GM12878 (cell line): ENCODE data around the gene DDX5. TPM values are rescaled to one million over a fixed set of nuclear protein-coding genes. Genes with fewer than 3 reads are reported as not detected.

ENCODE experiments used
- ATAC-seq: fragments of 200-7000 bp; cut with Tn5 transposase; 3 replicates; pipeline ENCODE4 v1.9.1; 2020; ENCODE audit warnings: mild to moderate bottlenecking, moderate library complexity
- BruUV-seq: library from RNA; stranded (reverse); fragments of 400-500 nt; replicated peaks from 2 replicates; lab custom pipeline; 2021; lab: Mats Ljungman, UMichigan
- CTCF ChIA-PET: fragments of 300-600 bp; sonication (Branson Sonifier 250); formaldehyde crosslinking; extraction: SDS; loops from one replicate; lab custom pipeline; 2021; ENCODE audit warnings: inconsistent platforms; lab: Yijun Ruan, JAX
- POLR2A ChIA-PET: fragments of 350-600 bp; formaldehyde crosslinking; extraction: SDS; loops from one replicate; lab custom pipeline; 2021; ENCODE audit warnings: inconsistent platforms; lab: Charles Lee
- RAD21 ChIA-PET: fragments of 300-600 bp; sonication (Branson Sonifier 250); formaldehyde crosslinking; loops from one replicate; lab custom pipeline; 2023; ENCODE audit warnings: antibody characterized with exemption; ENCODE audit not compliant: unreplicated experiment; lab: Charles Lee
- SMC1A ChIA-PET: fragments of 300-600 bp; sonication (Branson Sonifier 250); formaldehyde crosslinking; loops from one replicate; lab custom pipeline; 2023; ENCODE audit not compliant: unreplicated experiment, uncharacterized antibody; lab: Charles Lee
- DNase-seq: peaks from one replicate; pipeline ENCODE4 v3.0.0-alpha.2; 2011; ENCODE audit warnings: low read depth, low spot score
- FAIRE-seq: peaks from 3 replicates; lab custom pipeline; 2011; peaks lifted over from hg19 to GRCh38; lab: Jason Lieb, UNC
- H2AFZ ChIP-seq: 2 replicates; pipeline ENCODE4 v1.6.0; 2011; ENCODE audit warnings: low read depth, low read length, control low read depth; ENCODE audit not compliant: control insufficient read depth
- H3K27ac ChIP-seq: 2 replicates; pipeline ENCODE4 v1.5.1; 2011; ENCODE audit warnings: control low read depth; ENCODE audit not compliant: control insufficient read depth, insufficient read depth
- H3K27me3 ChIP-seq, 2 experiments: replicated peaks in 1 of 2; 2 replicates each; pipeline versions ENCODE4 v1.6.0 to v1.6.1; 2011; ENCODE audit warnings: low read length in 1 of 2; ENCODE audit not compliant: control insufficient read depth in 2 of 2, insufficient read depth in 2 of 2
- H3K36me3 ChIP-seq, 2 experiments: 2 replicates each; pipeline ENCODE4 v1.5.1; 2011; ENCODE audit warnings: low read length in 1 of 2; ENCODE audit not compliant: control insufficient read depth in 2 of 2, insufficient read depth in 2 of 2
- H3K4me1 ChIP-seq: 2 replicates; pipeline ENCODE4 v1.6.1; 2011; ENCODE audit warnings: mild to moderate bottlenecking, low read length, moderate library complexity, mixed read lengths; ENCODE audit not compliant: control insufficient read depth, insufficient read depth
- H3K4me2 ChIP-seq: 2 replicates; pipeline ENCODE4 v1.6.0; 2011; ENCODE audit warnings: control low read depth; ENCODE audit not compliant: control insufficient read depth, insufficient read depth
- H3K4me3 ChIP-seq: fragments of 200-600 bp; sonication (generic); 2 replicates; pipeline ENCODE4 v1.5.1; 2016
- H3K79me2 ChIP-seq: 2 replicates; pipeline ENCODE4 v1.6.0; 2011; ENCODE audit warnings: low read length; ENCODE audit not compliant: control insufficient read depth, insufficient read depth
- H3K9ac ChIP-seq: 2 replicates; pipeline ENCODE4 v1.8.0; 2011; ENCODE audit warnings: low read length, control low read depth, mixed read lengths; ENCODE audit not compliant: control insufficient read depth, insufficient read depth
- H3K9me3 ChIP-seq: replicated peaks from 3 replicates; pipeline ENCODE4 v1.5.1; 2011; ENCODE audit warnings: mild to moderate bottlenecking, low read length; ENCODE audit not compliant: control insufficient read depth, insufficient read depth
- H4K20me1 ChIP-seq: 2 replicates; pipeline ENCODE4 v1.6.0; 2011; ENCODE audit not compliant: control insufficient read depth, insufficient read depth
- CTCF ChIP-seq, 3 experiments: IDR thresholded peaks in 2 of 3; conservative IDR thresholded peaks in 1 of 3; 2 replicates each; pipeline ENCODE4 v1.5.1; 2011; ENCODE audit warnings: low read depth in 3 of 3, low read length in 3 of 3, mild to moderate bottlenecking in 3 of 3, control low read depth in 2 of 3, moderate library complexity in 2 of 3, inconsistent platforms in 1 of 3, mixed read lengths in 1 of 3; ENCODE audit not compliant: control insufficient read depth in 2 of 3, insufficient read depth in 1 of 3; ENCODE audit errors: extremely low read depth in 1 of 3
- MXI1 ChIP-seq: fragments of 150-350 bp; IDR thresholded peaks from 2 replicates; pipeline ENCODE4 v1.6.1; 2011; ENCODE audit warnings: low read depth, mild to moderate bottlenecking, inconsistent platforms, low read length, improper control_type of control experiment
- NKRF ChIP-seq: fragments of 450-650 bp; conservative IDR thresholded peaks from 2 replicates; pipeline ENCODE4 v1.6.1; 2017; ENCODE audit warnings: mild to moderate bottlenecking, moderate library complexity
- RAD21 ChIP-seq: IDR thresholded peaks from 2 replicates; pipeline ENCODE4 v1.6.1; 2011; ENCODE audit warnings: mild to moderate bottlenecking, low read depth, low read length, moderate library complexity; ENCODE audit not compliant: insufficient read depth
- SIN3A ChIP-seq: IDR thresholded peaks from 2 replicates; pipeline ENCODE4 v1.6.1; 2012; ENCODE audit warnings: low read depth, low read length, improper control_type of control experiment
- SMC3 ChIP-seq: IDR thresholded peaks from 2 replicates; pipeline ENCODE4 v1.6.1; 2011; ENCODE audit warnings: low read length, improper control_type of control experiment, borderline replicate concordance
- STAT1 ChIP-seq: fragments of 450-650 bp; conservative IDR thresholded peaks from 2 replicates; pipeline ENCODE4 v1.6.1; 2014; ENCODE audit warnings: antibody characterized with exemption, mild to moderate bottlenecking
- STAT3 ChIP-seq: IDR thresholded peaks from 2 replicates; pipeline ENCODE4 v1.6.1; 2011; ENCODE audit warnings: low read depth, low read length, improper control_type of control experiment
- WGBS: methylation state at CpG from one replicate; pipeline ENCODE4 v1.1.6; 2016; ENCODE audit warnings: low lambda C conversion rate; ENCODE audit not compliant: insufficient replicate concordance, insufficient coverage; ENCODE audit errors: missing lambda C conversion rate; 5-methylcytosine and 5-hydroxymethylcytosine counted together
- in situ Hi-C: fragments of 300-500 bp; cut with MboI; formaldehyde crosslinking; loops from 9 replicates; pipeline ENCODE4 v1.14.3; 2018; ENCODE audit warnings: mixed read lengths
- intact Hi-C: fragments of 100-400 bp; cut with micrococcal nuclease; formaldehyde crosslinking; loops from one replicate; pipeline ENCODE4 v1.14.2; 2022; ENCODE audit not compliant: unreplicated experiment
- polyA plus RNA-seq, 11 experiments: library from polyadenylated mRNA; depleted of rRNA in 4 of 11; unstranded in 6 of 11; stranded (reverse) in 5 of 11; fragments of >200 nt; fragmentation: Nextera tagmentation in 4 of 11; fragmentation: Illumina TruSeq in 1 of 11; extraction: Ambion mirVana in 4 of 11; extraction: Trizol in 1 of 11; gene quantifications; 1 replicate in 1 of 11; 2 replicates in 10 of 11; pipeline versions ENCODE4 v1.2.1 to v1.2.3, GENCODE V29; 2011 to 2016; ENCODE audit warnings: inconsistent platforms in 2 of 11, missing spikeins in 2 of 11, low read depth in 1 of 11
- total RNA-seq, 4 experiments: library from RNA; depleted of rRNA in 3 of 4; stranded (reverse); fragments of >200 nt in 3 of 4; fragmentation: Illumina TruSeq in 1 of 4; extraction: Trizol in 1 of 4; gene quantifications; 2 replicates each; pipeline versions ENCODE4 v1.2.1 to v1.2.3, GENCODE V29; 2013 to 2021

DDX5 gene
- total and polyA plus RNA-seq, 10 of the 15 experiments (the other 5 are each of a cell fraction or from before 2014, with no cell fraction given): 257 to 1,423 (median 719) TPM

GRCh38 chr17:64507413-64507782, 1.3 kb upstream of the DDX5 start:
- POLR2A ChIA-PET: interaction anchor here (0.9 to 3.0 kb wide), 8 partner anchors 8 to 765 kb away, joined by 3 to 64 read pairs (median 4); partner anchors contain the start of gene POLG2
- peak overlapping the region; percentile 61 for H3K4me2 ChIP-seq
- peaks cover 66% of the 10 kb centered on the region for H3K79me2 ChIP-seq
- RAD21 ChIA-PET: interaction anchor here (0.7 to 2.6 kb wide), 6 partner anchors 9 to 885 kb away, joined by 3 to 11 read pairs (median 6); partner anchors contain the start of genes MAP3K3 and POLG2
- H3K9ac ChIP-seq: peak overlapping the region; percentile 100
- peak overlapping the region; percentile 100 for H3K27ac ChIP-seq
- intact Hi-C loops: loop anchor here (2.0 kb wide), 1 partner anchor 141 kb away; no protein-coding TSS in a partner anchor
- H3K36me3 ChIP-seq: peaks cover 2 to 24% of the 10 kb centered on the region in 2 experiments
- SMC1A ChIA-PET: interaction anchor here (0.9 to 2.1 kb wide), 10 partner anchors 8 to 196 kb away, joined by 3 to 11 read pairs (median 4); no protein-coding TSS in a partner anchor
- no peaks in the 10 kb centered on the region for H3K9me3 ChIP-seq
- CTCF ChIA-PET: interaction anchor here (0.6 to 6.8 kb wide), 8 partner anchors 9 to 217 kb away, joined by 3 to 89 read pairs (median 6); partner anchors contain the start of gene POLG2
- H3K4me1 ChIP-seq: peaks cover 4% of the 10 kb centered on the region; the same call in 1 of the 2 replicates
- peak overlapping the region; percentile 86 for H2AFZ ChIP-seq
- WGBS: 1% methylated on average over 13 of the region's 13 CpGs
- in situ Hi-C loops: loop anchor here (10.0 kb wide), 2 partner anchors 137 to 663 kb away; partner anchors contain the start of gene SMARCD2
- H4K20me1 ChIP-seq: peaks cover 6% of the 10 kb centered on the region
- H3K4me3 ChIP-seq: peak overlapping the region; percentile 100
- TF ChIP-seq MXI1 (peak; percentile 87; the same call in 1 of the 2 replicates), STAT3 (no peak), SMC3 (peak; percentile 27; the same call in 1 of the 2 replicates), RAD21 (peak; percentile 38), CTCF (IDR thresholded peaks at IDR 0.05 in 2 of 3, conservative IDR thresholded peaks at IDR 0.05 in 1 of 3; ENCODE audit: control insufficient read depth in 2 of 3, extremely low read depth in 1 of 3, insufficient read depth in 1 of 3, low read depth in 3 of 3, low read length in 3 of 3) (peak; percentile 46 to 68 (median 62)), NKRF (peak; percentile 65), SIN3A (peak; percentile 30; the same call in 1 of the 2 replicates), STAT1 (no peak)
- DNase-seq (no peak), FAIRE-seq (peak; percentile 27), ATAC-seq (peak; percentile 46)
- H3K27me3 ChIP-seq: no peaks in the 10 kb centered on the region
- BruUV-seq: no TSS peak
